NK-92 (cell line): ENCODE data around the gene CTSC.

ENCODE experiments used
- DNase-seq: peaks from one replicate; lab custom pipeline; 2025; ENCODE audit not compliant: unreplicated experiment; lab: John Stamatoyannopoulos, UW

The CTSC gene

DNA sequence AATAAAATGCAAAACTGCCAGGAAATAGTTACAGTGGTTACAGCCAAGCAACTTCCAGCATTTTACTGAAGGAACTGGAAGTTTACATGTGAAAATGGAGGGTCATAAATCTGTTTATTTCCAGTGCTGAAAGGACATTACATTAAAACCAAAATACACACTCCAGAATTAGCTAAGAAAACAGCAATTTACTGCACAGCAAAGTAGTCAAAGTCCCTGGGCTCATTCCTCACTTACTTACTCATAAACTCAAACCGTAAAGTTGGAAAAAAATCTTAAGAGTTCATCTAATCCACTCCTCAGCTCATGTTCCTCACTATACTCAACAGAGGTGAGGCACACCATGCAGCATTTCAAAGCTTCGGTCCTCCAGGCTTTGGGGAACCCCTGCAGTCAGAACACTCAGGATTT, 17.4 kb downstream of the CTSC start:
- DNase-seq = no peak

DNA sequence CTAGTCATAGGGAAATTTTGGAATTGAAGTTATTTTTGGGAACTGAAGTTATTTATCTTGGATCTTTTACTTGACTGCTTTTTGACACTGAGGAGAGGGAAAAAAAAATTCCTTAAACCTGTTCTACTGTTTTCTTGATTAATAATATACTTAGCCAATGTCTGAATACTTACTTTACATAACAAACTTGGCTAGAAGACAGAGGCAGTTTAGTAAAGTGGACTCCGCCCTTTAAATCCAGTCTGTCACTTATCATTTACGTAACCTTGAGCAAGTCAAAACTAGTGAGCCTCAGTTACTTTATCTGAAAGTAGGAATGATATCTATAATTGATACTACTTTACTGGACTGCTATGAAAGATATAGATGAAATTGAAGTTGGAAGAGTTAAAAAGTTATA, 19.5 kb downstream of the CTSC start:
- DNase-seq = no peak

GRCh38 chr11:88317536-88317935, 20.0 kb downstream of the CTSC start:
- DNase-seq = no peak

GRCh38 chr11:88315981-88316441, 21.5 kb downstream of the CTSC start:
- DNase-seq = no peak

GRCh38 chr11:88315015-88315414, 22.5 kb downstream of the CTSC start:
- DNase-seq = no peak

- no peak for DNase-seq
These were observed 24.1 kb downstream of the CTSC start for GRCh38 chr11:88313441-88313840.

- no peak for DNase-seq
These were observed 24.9 kb downstream of the CTSC start for GRCh38 chr11:88312628-88313027.

- no peak for DNase-seq
These were observed 27.3 kb downstream of the CTSC start for GRCh38 chr11:88310246-88310645.

DNA sequence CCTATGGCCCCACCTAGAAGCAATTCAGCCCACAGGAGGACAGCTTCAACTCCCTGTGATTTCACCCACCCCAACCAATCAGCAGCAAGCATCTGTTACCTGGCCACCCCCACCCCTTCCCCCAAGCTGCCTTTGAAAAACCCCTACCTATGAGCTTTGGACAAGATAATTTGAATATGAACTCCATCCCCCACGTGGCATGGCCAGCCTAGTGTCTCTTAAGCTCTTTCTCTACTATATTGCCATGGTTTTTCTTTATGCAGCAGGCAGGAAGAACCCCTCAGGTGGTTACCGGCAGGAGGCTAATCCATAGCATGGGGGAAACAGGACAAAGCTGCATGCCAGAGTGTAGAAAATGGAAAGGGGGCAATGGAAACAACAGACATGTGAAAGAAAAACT, 29.0 kb downstream of the CTSC start:
- no peak for DNase-seq

DNA sequence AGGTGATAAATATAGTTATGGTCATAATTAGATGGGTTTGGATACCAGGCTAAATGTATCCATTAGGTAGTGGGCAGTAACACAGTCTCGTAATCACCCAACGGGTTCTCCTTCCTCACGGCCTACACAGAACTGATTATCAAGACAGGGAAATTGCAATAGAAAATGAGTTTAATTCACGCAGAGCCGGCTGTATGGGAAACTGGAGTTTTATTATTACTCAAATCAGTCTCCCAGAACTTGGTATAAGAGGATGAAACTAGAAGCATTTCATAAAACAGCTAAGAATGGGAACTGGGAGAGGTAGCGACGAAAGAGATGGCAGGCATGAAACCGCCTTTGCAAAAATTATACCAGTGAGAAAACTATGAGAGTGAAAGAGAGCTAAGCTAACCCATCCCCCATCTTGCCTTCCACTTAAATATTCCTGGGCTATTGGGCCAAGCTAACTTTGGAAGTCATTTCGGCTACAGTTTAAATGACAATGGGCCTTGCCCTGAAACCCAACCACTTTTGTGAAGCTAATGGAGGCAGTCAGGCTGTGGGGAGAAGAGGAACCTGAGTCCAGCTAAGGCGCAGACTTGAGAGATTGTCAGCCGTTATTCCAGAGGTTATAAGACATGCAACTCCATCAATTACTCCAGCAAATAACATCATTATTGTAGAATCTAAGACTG, 29.6 kb downstream of the CTSC start:
- DNase-seq = no peak

GRCh38 chr11:88306785-88307184, 30.8 kb downstream of the CTSC start:
- DNase-seq = no peak

GRCh38 chr11:88305430-88305829, 32.1 kb downstream of the CTSC start:
- no peak for DNase-seq

- DNase-seq = no peak
These were observed 33.2 kb downstream of the CTSC start for GRCh38 chr11:88304352-88304751.

DNA sequence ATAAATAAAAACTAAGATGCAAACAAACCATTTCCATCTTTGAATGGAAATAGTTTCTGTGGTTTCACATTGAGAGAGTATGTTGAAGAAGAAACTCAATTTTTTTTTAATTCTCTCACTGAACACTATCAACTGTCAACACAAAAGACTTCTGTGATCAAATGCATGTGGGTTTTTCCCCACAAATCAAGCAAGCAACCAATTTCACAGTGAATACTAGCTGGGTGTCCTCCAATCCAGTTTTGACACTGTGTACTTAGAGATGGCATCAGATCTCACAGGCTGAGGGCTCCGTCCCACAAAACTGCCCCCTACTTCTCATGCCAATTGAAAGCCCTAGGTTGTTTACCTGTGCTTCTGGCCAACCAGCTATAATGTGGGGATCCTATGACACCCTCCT, 34.5 kb downstream of the CTSC start:
- no peak for DNase-seq

GRCh38 chr11:88301488-88302140, 35.9 kb downstream of the CTSC start:
- DNase-seq = no peak

GRCh38 chr11:88300888-88301487, 36.5 kb downstream of the CTSC start:
- no peak for DNase-seq

GRCh38 chr11:88297863-88298262, 39.7 kb downstream of the CTSC start:
- DNase-seq = no peak

- no peak for DNase-seq
These were observed 40.1 kb downstream of the CTSC start for GRCh38 chr11:88297421-88297820.

DNA sequence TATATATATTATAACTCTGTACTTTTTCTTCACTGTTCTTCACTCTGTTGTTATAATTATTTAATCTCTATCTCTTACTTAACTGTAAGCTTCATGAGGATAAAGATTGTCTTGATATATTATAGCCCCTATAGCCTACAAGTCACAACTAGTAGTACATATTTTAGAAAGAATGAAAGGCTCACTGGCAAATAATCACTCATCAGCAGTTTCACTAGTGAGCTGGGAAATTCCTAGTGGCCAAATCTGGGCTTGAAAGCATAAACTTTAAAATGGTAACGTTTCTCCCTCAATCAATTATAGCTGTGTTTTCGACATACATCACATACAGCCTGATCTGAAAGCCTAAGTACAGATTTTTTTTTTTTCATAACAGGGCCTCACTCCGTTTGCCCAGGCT, 42.5 kb downstream of the CTSC start:
- no peak for DNase-seq

DNA sequence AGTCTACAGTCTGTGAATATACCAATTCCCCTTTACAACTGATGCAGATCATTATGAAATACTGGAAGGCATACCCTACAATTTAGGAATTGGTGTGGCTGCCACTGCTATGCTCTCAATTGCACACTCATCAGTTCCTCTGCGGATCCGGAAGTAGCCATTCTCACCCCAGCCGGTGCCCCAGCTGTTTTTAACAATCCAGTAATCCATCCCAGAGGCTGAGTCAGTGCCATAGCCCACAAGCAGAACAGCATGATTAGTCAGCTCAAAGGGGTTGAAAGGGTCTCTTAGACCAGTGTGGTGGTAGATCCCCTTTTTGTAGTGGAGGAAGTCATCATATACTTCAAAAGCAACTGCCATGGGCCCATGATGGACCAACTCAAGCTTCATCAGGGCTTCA, 43.6 kb downstream of the CTSC start:
- no peak for DNase-seq

- no peak for DNase-seq
These were observed 45.2 kb downstream of the CTSC start for GRCh38 chr11:88292171-88292843.

DNA sequence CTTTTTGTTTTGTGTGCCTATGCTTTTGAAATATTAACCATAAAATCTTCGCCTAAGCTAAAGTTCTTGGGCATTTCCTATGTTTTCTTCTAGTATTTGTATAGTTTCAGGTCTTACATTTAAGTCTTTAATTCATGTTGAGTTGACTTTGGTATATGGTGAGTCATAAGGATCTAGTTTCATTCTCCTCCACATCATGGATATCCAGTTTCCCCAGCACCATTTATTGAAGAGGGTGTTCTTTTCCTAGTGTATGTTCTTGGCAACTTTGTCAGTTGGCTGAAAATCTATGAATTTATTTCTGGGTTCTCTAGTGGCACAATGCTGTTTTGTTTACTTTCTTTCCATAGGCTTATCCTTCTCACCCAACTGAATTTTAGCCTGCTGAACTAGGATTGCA, 49.0 kb downstream of the CTSC start:
- no peak for DNase-seq
